Activated CD4-positive, alpha-beta T cell treated with anti-CD3 and anti-CD28 coated beads, Interleukin-2, amount 10 ng/mL, durations not matched to agents 24 days and 14 days (primary cell): ENCODE results near the gene CYP4F8. TPM values are rescaled to one million over a fixed set of nuclear protein-coding genes. Genes with fewer than 3 reads are reported as not detected.
"Not testable (repeated sequence)": the region's sequence is repeated elsewhere in the genome, so short reads cannot be mapped to it uniquely, and the experiment has no call there.

ENCODE experiments used
- DNase-seq: peaks from one replicate; pipeline ENCODE4 v3.0.0; 2022
- H3K27ac Mint-ChIP-seq: one replicate; pipeline ENCODE4 v1.8.0; 2022; ENCODE audit warnings: mild to moderate bottlenecking, mixed read lengths
- H3K27me3 Mint-ChIP-seq: one replicate; pipeline ENCODE4 v1.8.0; 2022; ENCODE audit warnings: mixed read lengths
- H3K36me3 Mint-ChIP-seq: one replicate; pipeline ENCODE4 v1.8.0; 2022; ENCODE audit warnings: low read depth, mild to moderate bottlenecking, mixed read lengths
- H3K4me1 Mint-ChIP-seq: one replicate; pipeline ENCODE4 v1.8.0; 2021; ENCODE audit warnings: mixed read lengths
- H3K4me3 Mint-ChIP-seq: one replicate; pipeline ENCODE4 v1.8.0; 2022; ENCODE audit warnings: mild to moderate bottlenecking, moderate library complexity, mixed read lengths
- H3K9me3 Mint-ChIP-seq: one replicate; pipeline ENCODE4 v1.8.0; 2021; ENCODE audit warnings: mixed read lengths
- intact Hi-C: fragments of 100-400 bp; cut with micrococcal nuclease; formaldehyde crosslinking; loops from one replicate; pipeline ENCODE4 v1.15.1; 2023
- total RNA-seq: library from RNA; stranded (reverse); gene quantifications from 2 replicates; pipeline ENCODE4 v1.2.3, GENCODE V29; 2022

Gene CYP4F8
- total RNA-seq: not detected in 2 replicates

DNA sequence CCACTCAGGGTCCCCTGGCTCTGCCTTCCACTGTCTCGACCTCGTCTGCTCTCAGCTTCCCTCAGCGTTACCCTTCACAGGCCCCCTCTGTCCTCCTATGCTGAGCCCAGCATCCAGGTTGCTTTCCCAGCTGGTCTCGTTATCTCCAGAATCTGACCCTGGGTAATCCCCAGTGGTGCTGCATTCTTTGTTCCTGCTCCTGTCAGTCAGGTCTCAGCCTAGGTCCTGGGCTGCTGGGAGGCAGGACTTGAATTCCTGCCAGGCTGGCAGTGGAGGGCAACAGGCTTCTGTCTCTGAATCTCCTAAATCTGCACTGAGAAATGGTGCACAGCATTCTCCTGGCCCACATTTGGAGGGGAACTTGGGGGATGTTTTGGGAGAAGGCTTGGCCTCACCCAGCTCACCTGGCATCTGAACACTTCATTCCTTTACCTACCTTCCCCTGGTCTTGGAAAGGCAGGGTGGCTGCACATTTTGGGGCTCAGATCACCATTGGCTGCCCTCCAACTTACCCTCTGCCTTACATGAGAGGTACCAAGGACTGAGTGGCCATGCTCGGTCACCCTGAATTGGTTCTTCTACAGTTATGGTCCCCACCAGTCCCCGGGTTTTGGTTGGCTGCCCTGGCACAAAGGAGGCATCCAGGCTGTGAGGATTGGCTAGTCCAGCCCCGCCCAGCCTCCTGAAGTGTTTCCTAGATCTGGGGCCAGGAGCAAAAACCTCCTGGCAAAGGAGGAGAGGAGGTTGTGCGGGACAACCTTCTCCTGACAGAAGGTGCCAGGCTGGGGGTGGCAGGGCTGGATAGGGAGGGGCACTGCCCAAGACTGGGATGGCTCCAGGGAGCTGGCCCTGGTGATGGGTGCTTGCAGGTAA lies at the start of gene CYP4F8:
Gene CYP4F8, plus strand, starts transcription at position 712 of the 873 bp plus-strand sequence. CDS start 399 bp downstream, outside the sequence.
- H3K27me3 Mint-ChIP-seq: no peaks in the 10 kb centered on the region
- no peak within 1 kb of the TSS for H3K4me3 Mint-ChIP-seq
- no peak for DNase-seq
- no peaks in the 10 kb centered on the region for H3K9me3 Mint-ChIP-seq
- H3K4me1 Mint-ChIP-seq: no peaks in the 10 kb centered on the region
- no peaks in the 10 kb centered on the region for H3K36me3 Mint-ChIP-seq
- intact Hi-C loops: no loop called here
- H3K27ac Mint-ChIP-seq: no peak within 1 kb of the TSS

GRCh38 chr19:15570420-15570819 lies 44.6 kb upstream of the CYP4F8 start:
- no peaks in the 10 kb centered on the region for H3K9me3 Mint-ChIP-seq
- H3K4me1 Mint-ChIP-seq: no peaks in the 10 kb centered on the region
- no peak overlapping the region for H3K4me3 Mint-ChIP-seq
- H3K27me3 Mint-ChIP-seq: peaks cover 28% of the 10 kb centered on the region
- H3K27ac Mint-ChIP-seq: no peak overlapping the region
- intact Hi-C loops: no loop called here
- no peak for DNase-seq
- H3K36me3 Mint-ChIP-seq: no peaks in the 10 kb centered on the region

- Mint-ChIP-seq H3K4me3 (no peak overlapping the region), H3K4me1 (no peaks in the 10 kb centered on the region), H3K27me3 (peaks cover 7% of the 10 kb centered on the region), H3K36me3 (no peaks in the 10 kb centered on the region), H3K9me3 (no peaks in the 10 kb centered on the region), H3K27ac (no peak overlapping the region)
- no peak for DNase-seq
- intact Hi-C loops: no loop called here
Measured at GRCh38 chr19:15575406-15575805, 39.6 kb upstream of the CYP4F8 start.

GRCh38 chr19:15576526-15577156 lies 38.4 kb upstream of the CYP4F8 start:
- H3K4me1 Mint-ChIP-seq: no peaks in the 10 kb centered on the region
- intact Hi-C loops: no loop called here
- H3K4me3 Mint-ChIP-seq: no peak overlapping the region
- DNase-seq: no peak
- no peaks in the 10 kb centered on the region for H3K36me3 Mint-ChIP-seq
- peaks cover 8% of the 10 kb centered on the region for H3K27me3 Mint-ChIP-seq
- no peak overlapping the region for H3K27ac Mint-ChIP-seq
- H3K9me3 Mint-ChIP-seq: no peaks in the 10 kb centered on the region

GRCh38 chr19:15577184-15577771 lies 37.7 kb upstream of the CYP4F8 start:
- H3K4me3 Mint-ChIP-seq: no peak overlapping the region
- no peaks in the 10 kb centered on the region for H3K4me1 Mint-ChIP-seq
- H3K36me3 Mint-ChIP-seq: no peaks in the 10 kb centered on the region
- intact Hi-C loops: no loop called here
- DNase-seq: no peak
- peaks cover 8% of the 10 kb centered on the region for H3K27me3 Mint-ChIP-seq
- H3K9me3 Mint-ChIP-seq: no peaks in the 10 kb centered on the region
- H3K27ac Mint-ChIP-seq: no peak overlapping the region

- Mint-ChIP-seq H3K27me3 (peaks cover 8% of the 10 kb centered on the region), H3K9me3 (no peaks in the 10 kb centered on the region), H3K36me3 (no peaks in the 10 kb centered on the region), H3K4me3 (no peak overlapping the region), H3K27ac (no peak overlapping the region), H3K4me1 (peaks cover 2% of the 10 kb centered on the region)
- DNase-seq: no peak
- intact Hi-C loops: no loop called here
Measured at GRCh38 chr19:15583346-15583745, 31.7 kb upstream of the CYP4F8 start.

- Mint-ChIP-seq H3K27ac (no peak overlapping the region), H3K27me3 (peaks cover 8% of the 10 kb centered on the region), H3K4me1 (peaks cover 2% of the 10 kb centered on the region), H3K9me3 (no peaks in the 10 kb centered on the region), H3K4me3 (no peak overlapping the region), H3K36me3 (no peaks in the 10 kb centered on the region)
- intact Hi-C loops: no loop called here
- DNase-seq: no peak
Measured at GRCh38 chr19:15584095-15584494, 30.9 kb upstream of the CYP4F8 start.

DNA sequence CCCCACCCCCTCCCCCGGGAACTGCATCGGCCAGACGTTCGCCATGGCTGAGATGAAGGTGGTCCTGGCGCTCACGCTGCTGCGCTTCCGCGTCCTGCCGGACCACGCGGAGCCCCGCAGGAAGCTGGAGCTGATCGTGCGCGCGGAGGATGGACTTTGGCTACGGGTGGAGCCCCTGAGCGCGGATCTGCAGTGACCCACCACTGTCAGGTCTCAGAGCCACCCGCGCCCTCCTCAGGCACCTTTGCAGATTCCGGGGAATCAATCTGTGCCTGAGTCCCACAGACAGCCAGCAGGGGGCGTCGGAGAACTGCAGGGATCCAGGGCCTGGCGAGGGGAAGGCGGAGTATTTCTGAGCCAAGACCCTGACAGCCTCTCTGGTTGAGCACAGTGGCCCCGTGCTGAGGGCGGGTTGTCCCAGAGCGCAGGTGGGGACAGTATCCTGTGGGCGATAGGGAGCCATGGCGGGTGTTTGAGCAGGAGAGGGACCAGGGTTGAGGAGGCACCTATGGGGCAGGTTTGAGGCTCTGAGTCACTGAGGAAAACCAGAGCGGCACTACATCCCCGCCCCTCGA lies 30.4 kb upstream of the CYP4F8 start:
- no peaks in the 10 kb centered on the region for H3K9me3 Mint-ChIP-seq
- H3K4me1 Mint-ChIP-seq: peaks cover 2% of the 10 kb centered on the region
- intact Hi-C loops: no loop called here
- H3K27ac Mint-ChIP-seq: no peak overlapping the region
- H3K4me3 Mint-ChIP-seq: peak overlapping the region; percentile 64
- no peaks in the 10 kb centered on the region for H3K36me3 Mint-ChIP-seq
- peaks cover 8% of the 10 kb centered on the region for H3K27me3 Mint-ChIP-seq
- DNase-seq: peak; percentile 94

DNA sequence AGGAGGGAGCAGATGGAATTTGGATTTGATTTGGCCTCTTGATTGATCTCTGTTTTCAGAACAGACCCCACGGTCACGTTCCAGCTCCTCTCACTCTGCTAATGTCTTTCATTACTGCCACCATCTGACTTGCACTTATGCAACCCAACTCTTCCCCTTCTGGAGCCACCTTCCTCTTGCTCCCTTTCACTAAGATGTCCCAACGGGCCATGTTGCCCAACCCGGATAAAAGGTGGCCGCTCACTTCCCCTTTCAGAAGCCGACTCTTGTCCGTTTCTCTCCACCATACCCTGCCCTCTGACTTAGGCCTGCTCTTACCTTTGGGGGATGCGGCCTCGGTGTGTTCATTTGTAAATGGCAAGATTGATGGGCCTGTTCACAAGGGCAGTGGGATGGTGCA lies 27.4 kb upstream of the CYP4F8 start:
- no peak overlapping the region for H3K27ac Mint-ChIP-seq

GRCh38 chr19:15588265-15588664 lies 26.8 kb upstream of the CYP4F8 start:
- DNase-seq: no peak
- Mint-ChIP-seq H3K4me3 (no peak overlapping the region), H3K27ac (no peak overlapping the region), H3K36me3 (no peaks in the 10 kb centered on the region), H3K27me3 (peaks cover 3% of the 10 kb centered on the region), H3K4me1 (peaks cover 2% of the 10 kb centered on the region), H3K9me3 (no peaks in the 10 kb centered on the region)
- intact Hi-C loops: no loop called here

More for the DNA sequence above, 27.4 kb upstream of the CYP4F8 start:
- H3K9me3 Mint-ChIP-seq: no peaks in the 10 kb centered on the region
- H3K27me3 Mint-ChIP-seq: peaks cover 3% of the 10 kb centered on the region
- no peaks in the 10 kb centered on the region for H3K36me3 Mint-ChIP-seq
- no peak for DNase-seq
- intact Hi-C loops: no loop called here
- no peak overlapping the region for H3K4me3 Mint-ChIP-seq
- H3K4me1 Mint-ChIP-seq: peaks cover 2% of the 10 kb centered on the region

DNA sequence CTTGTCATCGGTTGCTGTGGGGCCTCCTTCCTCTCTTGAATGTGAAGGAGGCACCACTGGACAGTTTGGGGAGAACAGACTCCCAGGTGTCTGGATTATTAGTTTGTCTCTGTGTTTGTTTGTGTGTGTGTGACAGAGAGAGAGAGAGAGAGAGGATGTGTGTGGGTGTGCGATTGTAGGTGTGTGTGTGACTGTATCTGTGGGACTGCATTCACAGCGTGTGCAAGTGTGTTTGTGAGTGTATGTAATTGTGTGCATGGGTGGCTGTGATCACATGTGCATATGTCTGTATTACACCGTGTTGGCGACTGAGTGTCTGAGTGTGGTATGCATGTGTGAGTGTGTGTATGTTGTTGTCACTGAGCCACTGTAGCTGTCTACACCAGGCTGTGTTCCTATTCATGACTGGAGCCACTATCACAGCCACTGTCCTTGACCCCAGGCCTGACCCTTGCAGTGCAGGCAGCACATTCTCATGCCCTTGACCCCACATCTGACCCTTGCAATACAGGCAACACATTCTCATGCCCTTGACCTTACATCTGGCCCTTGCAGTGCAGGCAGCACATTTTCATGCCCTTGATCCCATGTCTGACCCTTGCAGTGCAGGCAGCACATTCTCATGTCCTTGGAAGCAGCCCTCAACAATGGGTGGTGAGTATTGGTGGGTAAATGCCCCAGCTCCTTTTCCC lies 25.1 kb upstream of the CYP4F8 start:
- H3K9me3 Mint-ChIP-seq: no peaks in the 10 kb centered on the region
- H3K4me1 Mint-ChIP-seq: no peaks in the 10 kb centered on the region
- DNase-seq: no peak
- no peak overlapping the region for H3K27ac Mint-ChIP-seq
- H3K4me3 Mint-ChIP-seq: no peak overlapping the region
- H3K27me3 Mint-ChIP-seq: peaks cover 3% of the 10 kb centered on the region
- intact Hi-C loops: no loop called here
- H3K36me3 Mint-ChIP-seq: no peaks in the 10 kb centered on the region

GRCh38 chr19:15591796-15592195 lies 23.2 kb upstream of the CYP4F8 start:
- no peak for DNase-seq
- Mint-ChIP-seq H3K4me1 (no peaks in the 10 kb centered on the region), H3K27ac (no peak overlapping the region), H3K4me3 (no peak overlapping the region), H3K27me3 (peaks cover 8% of the 10 kb centered on the region), H3K9me3 (peaks cover 7% of the 10 kb centered on the region), H3K36me3 (no peaks in the 10 kb centered on the region)
- intact Hi-C loops: no loop called here

DNA sequence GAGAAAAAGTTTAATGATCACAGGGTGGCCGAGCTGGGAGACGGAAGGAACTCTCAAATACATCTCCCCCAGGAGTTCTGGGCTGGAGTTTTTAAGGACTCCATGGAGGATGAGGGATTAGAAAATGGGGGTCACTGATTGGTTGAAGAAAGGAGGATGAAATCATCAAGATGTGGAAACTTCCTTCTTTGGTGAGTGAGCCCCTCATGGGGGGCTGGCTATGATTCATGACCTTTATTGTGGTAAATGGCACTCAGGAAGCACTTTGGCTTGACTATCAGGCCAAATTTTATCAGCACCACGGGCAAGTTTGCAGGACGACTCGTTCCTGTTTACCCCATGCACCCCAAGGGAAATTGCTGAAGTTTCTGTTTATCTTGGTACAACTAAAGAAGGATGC lies 22.5 kb upstream of the CYP4F8 start:
- DNase-seq, H3K4me3 Mint-ChIP-seq, H3K9me3 Mint-ChIP-seq, H3K4me1 Mint-ChIP-seq, H3K27ac Mint-ChIP-seq, H3K36me3 Mint-ChIP-seq, H3K27me3 Mint-ChIP-seq, intact Hi-C loops: not testable (repeated sequence)
